Measurements from ENCODE around the gene GSX2.
A peak's percentile ranks its signal among the peaks of the same experiment; 100 is the strongest.
"Not testable (repeated sequence)": the region's sequence is repeated elsewhere in the genome, so short reads cannot be mapped to it uniquely, and the experiment has no call there.

Gene GSX2

DNA sequence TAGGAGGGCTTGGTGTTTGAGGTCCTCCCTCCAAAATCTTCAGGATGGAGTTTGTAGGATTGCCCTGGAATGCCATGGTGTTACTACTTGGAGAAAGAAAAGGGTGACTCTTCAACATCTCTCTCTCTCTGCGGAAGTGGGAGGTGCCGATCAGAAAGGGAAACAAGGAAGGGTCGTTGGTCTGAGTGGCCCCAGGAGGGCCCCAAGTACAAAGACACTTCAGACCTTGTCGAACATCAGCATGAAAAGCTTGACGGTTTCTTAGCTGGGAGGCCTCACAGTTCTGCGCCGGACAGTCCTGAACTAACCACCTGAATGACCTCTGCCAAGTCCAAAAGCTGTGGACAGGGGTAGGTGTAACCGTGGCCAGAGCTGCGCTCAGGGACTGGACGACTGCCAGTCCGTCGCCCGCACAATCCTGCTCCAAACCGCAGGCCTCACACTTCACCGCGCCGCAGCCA, 646 bp upstream of the GSX2 start:
- intact Hi-C loops (cut with DNase I): no loop called here
- no peak for DNase-seq

- DNase-seq: no peak
- intact Hi-C loops (cut with DNase I): no loop called here
Observed at GRCh38 chr4:54100595-54101189, 729 bp downstream of the GSX2 start.

GRCh38 chr4:54101190-54102041, 1.5 kb downstream of the GSX2 start:
- intact Hi-C loops (cut with DNase I): no loop called here
- DNase-seq: no peak

GRCh38 chr4:54102531-54103106, 2.7 kb downstream of the GSX2 start:
- DNase-seq: no peak
- intact Hi-C loops (cut with DNase I): no loop called here

- no peak for DNase-seq
- intact Hi-C loops (cut with DNase I): no loop called here
Observed at GRCh38 chr4:54103190-54103574, 3.2 kb downstream of the GSX2 start.

DNA sequence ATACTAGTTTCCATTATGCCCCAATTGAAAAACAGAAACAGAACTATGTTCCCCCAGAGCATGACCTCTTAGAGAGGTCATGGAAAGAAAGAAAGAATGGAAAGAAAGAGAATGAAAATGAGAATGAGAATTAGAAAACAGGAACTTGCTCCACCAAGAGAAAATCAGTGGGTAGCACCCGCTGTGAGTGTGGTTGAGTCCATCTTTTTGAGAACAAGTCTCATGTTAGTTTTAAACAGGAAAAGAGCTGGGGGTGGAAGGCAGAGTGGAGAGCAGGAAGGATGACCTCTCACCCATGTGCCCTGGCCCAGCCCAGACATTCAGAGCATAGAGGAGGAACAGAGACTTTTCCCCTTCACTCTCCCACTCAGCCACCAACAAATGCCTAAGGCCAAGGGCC, 4.9 kb downstream of the GSX2 start:
- DNase-seq: no peak
- intact Hi-C loops (cut with DNase I): no loop called here

DNA sequence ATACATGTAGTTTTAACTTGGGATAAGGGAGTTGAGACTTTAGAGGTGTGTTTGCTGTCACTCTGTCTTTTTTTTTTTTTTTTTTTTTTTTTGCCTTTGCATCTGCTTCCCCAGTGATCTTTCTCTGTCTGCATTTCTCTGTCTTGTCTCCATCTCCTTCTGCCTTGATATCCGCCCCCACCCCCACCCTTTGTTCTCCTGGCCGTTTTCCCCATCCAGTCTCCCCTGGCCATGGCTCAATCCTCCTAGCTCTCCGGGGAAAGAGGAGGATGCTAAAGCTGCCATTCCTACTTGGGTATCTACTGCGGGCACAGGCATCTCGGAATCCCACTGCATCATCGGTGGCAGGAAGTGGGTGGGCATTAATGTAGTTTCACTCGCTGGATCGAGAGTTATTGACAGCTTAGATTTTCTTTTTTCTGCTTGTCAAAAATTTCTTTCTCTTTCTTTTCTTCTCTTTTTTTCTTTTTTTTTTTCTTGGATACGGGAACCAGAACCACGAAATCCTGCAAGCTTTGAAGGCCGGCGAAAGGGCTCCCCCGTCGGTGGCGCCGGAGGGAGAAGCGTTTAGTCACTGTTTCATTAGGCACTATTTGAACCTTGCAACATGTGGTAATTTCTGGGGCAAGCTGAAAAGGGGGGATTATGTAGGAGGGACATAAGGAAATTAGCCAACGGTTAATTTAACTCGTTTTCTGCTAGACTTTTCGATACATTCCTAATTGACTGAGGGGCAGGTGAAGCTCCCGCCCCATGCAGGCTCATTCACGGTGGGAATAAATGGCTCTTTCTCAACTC, 8.2 kb downstream of the GSX2 start:
- intact Hi-C loops (cut with DNase I): no loop called here
- DNase-seq: peak in 1 of 42 donors; percentile 37

- DNase-seq: no peak
- intact Hi-C loops (cut with DNase I): no loop called here
Observed at GRCh38 chr4:54109241-54110018, 9.5 kb downstream of the GSX2 start.

- intact Hi-C loops (cut with DNase I): no loop called here
- no peak for DNase-seq
Observed at GRCh38 chr4:54110019-54110416, 10.1 kb downstream of the GSX2 start.

DNA sequence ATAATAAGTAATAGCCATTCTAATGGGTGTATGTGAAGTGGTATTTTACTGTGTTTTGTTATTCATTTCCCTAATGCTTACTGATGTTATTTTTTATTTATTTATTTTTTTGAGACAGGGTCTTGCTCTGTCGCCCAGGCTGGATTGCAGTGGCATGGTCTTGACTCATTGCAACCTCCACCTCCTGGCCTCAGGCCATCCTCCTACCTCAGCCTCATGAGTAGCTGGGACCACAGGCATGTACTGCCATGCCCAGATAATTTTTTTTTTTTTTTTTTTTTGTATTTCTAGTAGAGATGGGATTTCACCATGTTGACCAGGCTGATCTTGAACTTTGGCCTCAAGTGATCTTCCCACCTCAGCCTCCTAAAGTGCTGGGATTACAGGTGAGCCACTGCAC, 13.2 kb downstream of the GSX2 start:
- DNase-seq; intact Hi-C loops (cut with DNase I): not testable (repeated sequence)

GRCh38 chr4:54116246-54116645, 16.3 kb downstream of the GSX2 start:
- not testable (repeated sequence) for DNase-seq

DNA sequence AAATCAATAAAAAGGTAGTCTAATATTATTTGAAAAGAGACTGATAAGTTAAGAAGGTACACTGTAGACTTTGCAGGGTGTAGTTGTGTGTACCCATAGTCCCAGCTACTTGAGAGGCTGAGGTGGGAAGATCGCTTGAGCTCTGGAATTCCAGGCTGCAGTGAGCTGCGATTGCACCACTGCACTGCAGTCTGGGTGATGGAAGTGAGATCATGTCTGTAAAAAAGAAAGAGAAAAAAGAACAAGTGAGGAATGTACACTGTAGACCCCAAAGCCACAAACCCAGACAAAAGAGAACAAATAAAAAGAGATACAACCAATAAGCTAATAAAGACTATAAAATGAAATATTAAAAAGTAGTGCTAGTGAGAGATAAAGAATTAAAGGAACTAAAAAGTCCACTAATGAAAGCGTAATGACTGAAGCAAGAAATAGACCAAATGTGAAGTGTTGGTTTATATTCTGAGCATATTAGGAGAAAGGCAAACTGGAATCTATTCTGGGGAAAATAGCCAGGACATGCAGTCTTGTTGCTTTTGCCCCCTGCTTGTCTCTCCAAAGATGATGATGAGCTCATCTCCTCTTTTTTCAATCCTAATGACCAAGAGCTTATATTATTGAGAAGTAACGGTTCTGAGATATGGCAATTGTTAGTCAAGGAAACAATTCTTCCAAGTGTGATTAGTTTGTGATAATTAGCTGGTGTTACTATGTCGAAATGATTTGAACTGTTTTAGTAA, 19.1 kb downstream of the GSX2 start:
- no peak for DNase-seq
- intact Hi-C loops (cut with DNase I): no loop called here

More at GRCh38 chr4:54116246-54116645, 16.3 kb downstream of the GSX2 start:
- intact Hi-C loops (cut with DNase I): not testable (repeated sequence)

DNA sequence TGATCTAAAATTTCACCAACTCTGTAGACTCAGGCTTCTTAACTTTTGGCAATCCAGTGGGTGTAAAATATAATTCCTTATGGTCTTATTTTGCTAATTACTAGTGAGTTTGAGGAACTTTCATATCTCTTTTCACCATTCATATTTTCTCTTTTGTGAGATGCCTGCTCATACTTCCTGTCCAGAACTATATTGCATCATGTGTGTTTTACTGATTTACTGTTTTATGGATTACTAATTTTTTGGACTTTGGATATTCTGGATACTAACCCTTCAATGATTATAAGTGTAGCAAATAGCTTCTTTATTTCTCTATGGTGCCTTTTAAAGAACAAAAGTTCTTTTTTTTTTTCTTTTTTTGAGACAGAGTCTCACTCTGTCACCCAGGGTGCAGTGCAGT, 20.6 kb downstream of the GSX2 start:
- no peak for DNase-seq
- intact Hi-C loops (cut with DNase I): no loop called here

DNA sequence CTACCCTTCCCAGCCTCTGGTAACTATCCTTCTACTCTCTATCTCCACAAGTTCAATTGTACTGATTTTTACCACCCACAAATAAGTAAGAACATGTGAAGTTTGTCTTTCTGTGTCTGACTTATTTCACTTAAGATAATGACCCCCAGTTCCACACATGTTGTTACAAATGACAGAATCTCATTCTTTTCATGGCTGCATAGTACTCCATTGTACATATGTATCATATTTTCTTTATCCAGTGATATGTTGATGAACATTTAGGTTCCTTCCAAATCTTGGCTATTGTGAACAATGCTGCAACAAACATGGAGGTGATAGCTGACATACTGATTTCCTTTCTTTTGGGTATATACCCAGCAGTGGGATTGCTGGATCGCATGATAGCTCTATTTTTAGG, 27.7 kb downstream of the GSX2 start:
- intact Hi-C loops (cut with DNase I): no loop called here
- DNase-seq: no peak

DNA sequence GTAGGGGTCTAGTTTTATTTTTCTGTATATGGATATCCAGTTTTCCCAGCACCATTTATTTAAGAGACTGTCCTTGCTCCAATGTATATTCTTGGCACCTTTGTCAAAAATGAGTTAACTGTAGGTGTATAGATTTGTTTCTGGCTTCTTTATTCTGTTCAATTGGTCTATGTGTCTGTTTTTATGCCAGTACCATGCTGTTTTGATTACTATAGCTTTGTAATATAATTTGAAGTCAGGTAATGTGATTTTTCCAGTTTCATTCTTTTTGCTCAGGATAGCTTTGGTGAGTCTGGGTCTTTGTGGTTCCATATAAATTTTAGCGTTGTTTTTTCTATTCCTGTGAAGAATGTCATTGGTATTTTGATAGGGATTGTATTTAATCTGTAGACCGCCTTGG, 28.7 kb downstream of the GSX2 start:
- DNase-seq; intact Hi-C loops (cut with DNase I): not testable (repeated sequence)

- DNase-seq: no peak
- intact Hi-C loops (cut with DNase I): no loop called here
Observed at GRCh38 chr4:54139332-54139731, 39.4 kb downstream of the GSX2 start.

DNA sequence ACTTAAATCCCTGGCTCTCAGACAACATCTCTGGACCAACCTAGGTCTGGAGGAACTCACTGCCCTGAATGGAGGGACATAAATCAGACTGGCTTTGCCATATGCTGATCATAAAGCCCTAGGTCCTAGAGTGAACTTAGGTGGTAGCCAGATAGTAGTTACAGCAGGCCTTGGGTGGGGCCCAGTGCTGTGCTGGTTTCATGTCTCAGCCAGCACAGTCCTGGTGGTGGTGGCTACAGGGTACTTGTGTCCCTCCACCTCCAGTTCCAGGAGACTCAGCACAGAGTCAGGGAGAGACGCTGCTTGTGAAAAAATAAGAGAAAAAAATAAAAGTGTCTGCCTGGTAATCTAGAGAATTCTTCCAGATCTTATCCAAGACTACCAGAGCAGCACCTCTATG, 40.3 kb downstream of the GSX2 start:
- DNase-seq: no peak
- intact Hi-C loops (cut with DNase I): no loop called here

DNA sequence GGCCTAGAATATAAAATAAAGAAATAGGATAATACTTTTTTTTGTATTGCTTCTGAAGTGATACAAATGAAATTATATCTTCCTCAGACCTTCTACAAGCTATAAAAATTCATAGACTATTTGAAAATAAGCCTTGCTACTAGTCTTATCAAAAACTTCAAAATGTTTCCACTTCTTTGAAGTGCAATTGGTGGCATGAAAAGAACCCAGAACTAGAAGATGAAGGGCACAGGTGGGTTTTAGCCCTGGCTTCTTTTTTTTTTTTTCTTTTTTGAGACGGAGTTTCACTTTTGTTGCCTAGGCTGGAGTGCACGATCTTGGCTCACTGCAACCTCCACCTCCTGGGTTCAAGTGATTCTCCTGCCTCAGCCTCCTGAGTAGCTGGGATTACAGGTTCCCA, 44.2 kb downstream of the GSX2 start:
- intact Hi-C loops (cut with DNase I): no loop called here
- DNase-seq: no peak

Measured in head of caudate nucleus (tissue), 42 donors.